SK-N-SH treated with all-trans-retinoic acid at 6 μM for 48 hours (cell line): ENCODE data around the gene PHF13.

Experiments
- CREB5 ChIP-seq: fragments of 250-450 bp; sonication (Bioruptor Pico); IDR thresholded peaks from 2 replicates; pipeline ENCODE4 v1.5.1; 2020; ENCODE audit warnings: low read depth, mild to moderate bottlenecking, moderate library complexity
- CSRNP3 ChIP-seq: fragments of 250-450 bp; sonication (Bioruptor Pico); IDR thresholded peaks from 2 replicates; pipeline ENCODE4 v1.5.1; 2021; ENCODE audit warnings: mild to moderate bottlenecking, moderate library complexity
- GLIS3 ChIP-seq: fragments of 250-450 bp; sonication (Bioruptor Pico); IDR thresholded peaks from 2 replicates; pipeline ENCODE4 v1.5.0; 2020; ENCODE audit warnings: mild to moderate bottlenecking, moderate library complexity
- OSR1 ChIP-seq: fragments of 250-450 bp; sonication (Bioruptor Pico); IDR thresholded peaks from 2 replicates; pipeline ENCODE4 v1.8.0; 2022; ENCODE audit warnings: moderate library complexity, mild to moderate bottlenecking, inconsistent platforms
- RARB ChIP-seq: fragments of 250-450 bp; sonication (Bioruptor Pico); IDR thresholded peaks from 2 replicates; pipeline ENCODE4 v1.8.0; 2021; ENCODE audit warnings: mild to moderate bottlenecking, moderate library complexity
- SNAI2 ChIP-seq: fragments of 250-450 bp; sonication (Bioruptor Pico); IDR thresholded peaks from 2 replicates; pipeline ENCODE4 v1.5.0; 2020; ENCODE audit warnings: mild to moderate bottlenecking, moderate library complexity
- TCF4 ChIP-seq: fragments of 250-450 bp; sonication (Bioruptor Pico); IDR thresholded peaks from 2 replicates; pipeline ENCODE4 v1.8.0; 2021; ENCODE audit warnings: mild to moderate bottlenecking, moderate library complexity, borderline replicate concordance
- TOX ChIP-seq: fragments of 250-450 bp; sonication (Bioruptor Pico); IDR thresholded peaks from 2 replicates; pipeline ENCODE4 v1.8.0; 2021; ENCODE audit warnings: mild to moderate bottlenecking, moderate library complexity, borderline replicate concordance
- ZFP30 ChIP-seq: fragments of 450-650 bp; formaldehyde crosslinking; IDR thresholded peaks from 2 replicates; pipeline ENCODE4 v1.5.0; 2022; ENCODE audit warnings: mild to moderate bottlenecking, moderate library complexity
- ZNF565 ChIP-seq: fragments of 450-650 bp; formaldehyde crosslinking; conservative IDR thresholded peaks from 2 replicates; pipeline ENCODE4 v1.5.0; 2020; ENCODE audit warnings: low read depth, mild to moderate bottlenecking, moderate library complexity
- ZNF8 ChIP-seq: fragments of 450-650 bp; formaldehyde crosslinking; IDR thresholded peaks from 2 replicates; pipeline ENCODE4 v1.5.0; 2020; ENCODE audit warnings: mild to moderate bottlenecking, moderate library complexity
- TF ChIP-seq, protein P1 (sequence below): fragments of 250-450 bp; sonication (Bioruptor Pico); IDR thresholded peaks from 2 replicates; pipeline ENCODE4 v1.8.0; 2020; ENCODE audit warnings: mild to moderate bottlenecking, moderate library complexity, borderline replicate concordance

DNA sequence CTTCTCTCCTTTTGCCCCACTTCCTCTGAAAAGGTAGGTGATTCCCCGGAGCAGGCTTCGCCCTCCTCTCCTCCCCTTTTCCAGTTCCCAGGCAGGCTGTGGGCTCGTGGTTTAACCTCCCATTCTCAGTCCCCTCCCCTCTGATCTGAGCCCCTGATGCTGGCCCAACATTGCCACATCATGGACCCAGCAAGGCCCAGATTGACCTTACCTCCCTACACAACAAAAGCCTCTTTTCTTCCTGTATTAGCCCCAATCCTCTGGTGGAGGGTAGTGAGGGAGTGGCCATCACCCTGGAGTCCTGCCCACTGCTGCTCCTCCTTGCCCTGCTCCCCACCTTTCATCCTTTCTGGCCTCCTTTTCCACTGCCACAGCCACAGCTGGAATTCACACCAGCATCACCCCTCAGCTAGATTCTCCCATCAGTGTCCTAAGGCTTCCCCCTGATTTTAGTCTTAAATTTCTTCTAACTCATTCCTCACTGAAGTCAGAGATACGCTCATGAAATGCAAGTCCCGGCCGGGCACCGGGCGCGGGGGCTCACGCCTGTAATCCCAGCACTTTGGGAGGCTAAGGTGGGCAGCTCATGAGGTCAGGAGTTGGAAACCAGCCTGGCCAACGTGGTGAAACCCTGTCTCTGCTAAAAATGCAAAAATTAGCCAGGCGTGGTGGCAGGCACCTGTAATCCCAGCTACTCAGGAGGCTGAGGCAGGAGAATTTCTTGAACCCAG is 40.7 kb upstream of the PHF13 start:
- TF ChIP-seq ZNF8 (CRISPR knock-in tag) = no peak
- no peak for TF ChIP-seq GLIS3 (CRISPR knock-in tag)
- no peak for TF ChIP-seq SNAI2
- TF ChIP-seq, protein P1, sequence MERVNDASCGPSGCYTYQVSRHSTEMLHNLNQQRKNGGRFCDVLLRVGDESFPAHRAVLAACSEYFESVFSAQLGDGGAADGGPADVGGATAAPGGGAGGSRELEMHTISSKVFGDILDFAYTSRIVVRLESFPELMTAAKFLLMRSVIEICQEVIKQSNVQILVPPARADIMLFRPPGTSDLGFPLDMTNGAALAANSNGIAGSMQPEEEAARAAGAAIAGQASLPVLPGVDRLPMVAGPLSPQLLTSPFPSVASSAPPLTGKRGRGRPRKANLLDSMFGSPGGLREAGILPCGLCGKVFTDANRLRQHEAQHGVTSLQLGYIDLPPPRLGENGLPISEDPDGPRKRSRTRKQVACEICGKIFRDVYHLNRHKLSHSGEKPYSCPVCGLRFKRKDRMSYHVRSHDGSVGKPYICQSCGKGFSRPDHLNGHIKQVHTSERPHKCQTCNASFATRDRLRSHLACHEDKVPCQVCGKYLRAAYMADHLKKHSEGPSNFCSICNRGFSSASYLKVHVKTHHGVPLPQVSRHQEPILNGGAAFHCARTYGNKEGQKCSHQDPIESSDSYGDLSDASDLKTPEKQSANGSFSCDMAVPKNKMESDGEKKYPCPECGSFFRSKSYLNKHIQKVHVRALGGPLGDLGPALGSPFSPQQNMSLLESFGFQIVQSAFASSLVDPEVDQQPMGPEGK (CRISPR knock-in tag) = no peak
- no peak for TF ChIP-seq OSR1 (CRISPR knock-in tag)
- TF ChIP-seq TCF4 = no peak
- no peak for TF ChIP-seq TOX (CRISPR knock-in tag)
- TF ChIP-seq ZFP30 (CRISPR knock-in tag) = no peak
- no peak for TF ChIP-seq RARB (CRISPR knock-in tag)
- TF ChIP-seq CREB5 (CRISPR knock-in tag) = no peak
- no peak for TF ChIP-seq CSRNP3
- TF ChIP-seq ZNF565 (CRISPR knock-in tag) = no peak
